Measurements from ENCODE around the gene ODAPH.

- TF ChIP-seq CTCF (IDR thresholded peaks at IDR 0.05; ENCODE audit: poor library complexity), result no peak
- TF ChIP-seq EZH2 (IDR thresholded peaks at IDR 0.05; ENCODE audit: borderline replicate concordance), result no peak
Observed at GRCh38 chr4:75565481-75565880, 9.6 kb downstream of the ODAPH start.

Measured in hepatocyte (in vitro differentiated cells).